PC-9 (cell line): ENCODE results near the gene CYP2R1. TPM values are rescaled to one million over a fixed set of nuclear protein-coding genes. Genes with fewer than 3 reads are reported as not detected.

Experiments
- BruUV-seq: library from RNA; stranded (reverse); fragments of 400-500 nt; replicated peaks from 2 replicates; lab custom pipeline; 2021; lab: Mats Ljungman, UMichigan
- CTCF ChIA-PET: fragments of 300-600 bp; sonication (Branson Sonifier 250); formaldehyde crosslinking; loops from one replicate; lab custom pipeline; 2022; ENCODE audit warnings: antibody characterized with exemption; lab: Charles Lee
- POLR2A ChIA-PET: fragments of 300-600 bp; sonication (Branson Sonifier 250); formaldehyde crosslinking; loops from one replicate; lab custom pipeline; 2022; ENCODE audit warnings: antibody characterized with exemption; ENCODE audit not compliant: unreplicated experiment; lab: Charles Lee
- DNase-seq, 2 experiments: peaks; one replicate each; pipeline versions ENCODE4 v3.0.0 to v3.0.0-alpha.2; 2015 to 2022; ENCODE audit warnings: mixed read lengths in 1 of 2
- H2AFZ ChIP-seq: fragments of 200-600 bp; sonication (generic); 2 replicates; pipeline ENCODE4 v1.8.1; 2017; ENCODE audit warnings: antibody characterized with exemption
- H3F3A ChIP-seq: fragments of 200-600 bp; sonication (generic); 2 replicates; pipeline ENCODE4 v1.8.1; 2017; ENCODE audit warnings: antibody characterized with exemption, mild to moderate bottlenecking, low read depth; ENCODE audit not compliant: insufficient read depth
- H3K27ac ChIP-seq: fragments of 200-600 bp; sonication (generic); 2 replicates; pipeline ENCODE4 v1.6.1; 2016; ENCODE audit warnings: mixed run types
- H3K27me3 ChIP-seq: fragments of 200-600 bp; sonication (generic); 2 replicates; pipeline ENCODE4 v1.6.1; 2016; ENCODE audit warnings: low read depth, mixed run types; ENCODE audit not compliant: insufficient read depth
- H3K36me3 ChIP-seq: fragments of 200-600 bp; sonication (generic); 2 replicates; pipeline ENCODE4 v1.6.1; 2016; ENCODE audit warnings: low read depth, mixed run types
- H3K4me1 ChIP-seq: fragments of 200-600 bp; sonication (generic); replicated peaks from 2 replicates; pipeline ENCODE4 v1.6.1; 2016; ENCODE audit warnings: mixed run types; ENCODE audit not compliant: insufficient read depth
- H3K4me2 ChIP-seq: fragments of 200-600 bp; sonication (generic); 2 replicates; pipeline ENCODE4 v1.6.1; 2017; ENCODE audit warnings: mixed run types
- H3K4me3 ChIP-seq: fragments of 200-600 bp; sonication (generic); 2 replicates; pipeline ENCODE4 v1.6.1; 2016; ENCODE audit warnings: mixed run types
- H3K79me2 ChIP-seq: fragments of 200-600 bp; sonication (generic); 2 replicates; pipeline ENCODE4 v1.6.1; 2017; ENCODE audit warnings: low read depth, mixed run types
- H3K9me2 ChIP-seq: fragments of 200-600 bp; sonication (generic); 2 replicates; pipeline ENCODE4 v1.8.1; 2017; ENCODE audit warnings: mild to moderate bottlenecking; ENCODE audit not compliant: insufficient read depth
- H3K9me3 ChIP-seq: fragments of 200-600 bp; sonication (generic); 2 replicates; pipeline ENCODE4 v1.8.1; 2016; ENCODE audit warnings: low read depth; ENCODE audit not compliant: insufficient read depth
- H4K20me1 ChIP-seq: fragments of 200-600 bp; sonication (generic); 2 replicates; pipeline ENCODE4 v1.8.1; 2017; ENCODE audit not compliant: insufficient read depth
- EZH2 ChIP-seq: fragments of 200-600 bp; sonication (generic); IDR thresholded peaks from 2 replicates; pipeline ENCODE4 v1.8.0; 2017; ENCODE audit warnings: antibody characterized with exemption, low read depth
- intact Hi-C: fragments of 100-400 bp; cut with micrococcal nuclease; formaldehyde crosslinking; loops from one replicate; pipeline ENCODE4 v1.10.0; 2022; ENCODE audit not compliant: unreplicated experiment
- total RNA-seq: library from RNA; stranded (reverse); gene quantifications from 2 replicates; pipeline ENCODE4 v1.2.3, GENCODE V29; 2021
- TF ChIP-seq, protein P1 (sequence below): fragments of 200-600 bp; sonication (generic); conservative IDR thresholded peaks from 2 replicates; pipeline ENCODE4 v1.6.1; 2017; ENCODE audit warnings: mixed run types, antibody characterized with exemption, mild to moderate bottlenecking, moderate library complexity

Gene CYP2R1
- total RNA-seq, 1 experiment from 2014 or later = 7.2 TPM

DNA sequence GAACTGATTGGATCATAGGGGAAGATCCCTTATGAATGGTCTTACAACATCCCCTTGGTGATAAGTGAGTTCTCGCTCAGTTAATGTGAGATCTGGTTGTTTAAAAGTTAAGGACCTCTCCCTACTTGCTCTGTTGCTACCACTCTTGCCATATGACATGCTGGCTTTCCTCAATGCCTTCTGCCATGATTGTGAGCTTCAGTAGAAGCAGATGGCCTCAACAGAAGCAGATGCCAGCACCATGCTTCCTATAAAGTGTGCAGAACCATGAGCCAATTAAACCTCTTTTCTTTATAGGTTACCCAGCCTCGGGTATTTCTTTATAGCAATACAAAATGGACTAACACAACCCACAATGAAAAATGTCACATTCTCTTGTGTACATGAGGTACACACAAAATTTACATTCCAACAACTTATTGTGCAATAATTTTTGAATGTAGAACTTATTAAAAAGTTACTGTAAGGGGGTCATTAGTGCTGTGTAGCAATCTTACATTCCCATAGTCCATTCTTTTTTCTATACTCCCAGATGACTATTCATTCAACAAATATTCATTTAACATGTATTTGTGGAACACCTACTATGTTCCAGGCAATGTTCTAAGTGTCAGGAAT, 10.3 kb downstream of the CYP2R1 start:
- no peak overlapping the region for H3K4me3 ChIP-seq
- POLR2A ChIA-PET = no interaction called here
- CTCF ChIA-PET = no interaction called here

DNA sequence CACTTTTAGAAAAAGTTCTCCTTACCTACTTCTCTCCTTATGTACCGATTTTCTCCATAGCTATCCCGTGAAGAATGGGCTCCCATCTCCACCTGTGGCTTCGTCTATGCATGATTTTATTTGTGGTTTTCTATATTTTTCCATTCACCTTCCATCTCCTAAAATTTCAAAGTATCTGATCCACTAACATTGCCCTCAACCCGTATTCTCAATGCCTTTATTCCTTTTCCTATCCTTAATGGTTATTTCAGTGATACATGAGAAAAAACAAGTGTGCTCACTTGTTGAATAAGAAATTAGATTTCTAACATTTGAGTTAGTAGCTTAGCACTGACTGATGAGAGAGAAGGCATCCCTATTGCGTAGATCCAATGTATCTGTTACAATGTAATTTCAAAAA, 16.9 kb downstream of the CYP2R1 start:
- DNase-seq = no peak
- no peaks in the 10 kb centered on the region for H3K27me3 ChIP-seq
- H3K9me2 ChIP-seq = no peaks in the 10 kb centered on the region
- no peak overlapping the region for H3K4me3 ChIP-seq
- no peaks in the 10 kb centered on the region for H4K20me1 ChIP-seq
- no peak overlapping the region for H2AFZ ChIP-seq
- TF ChIP-seq EZH2 = no peak
- TF ChIP-seq, protein P1, sequence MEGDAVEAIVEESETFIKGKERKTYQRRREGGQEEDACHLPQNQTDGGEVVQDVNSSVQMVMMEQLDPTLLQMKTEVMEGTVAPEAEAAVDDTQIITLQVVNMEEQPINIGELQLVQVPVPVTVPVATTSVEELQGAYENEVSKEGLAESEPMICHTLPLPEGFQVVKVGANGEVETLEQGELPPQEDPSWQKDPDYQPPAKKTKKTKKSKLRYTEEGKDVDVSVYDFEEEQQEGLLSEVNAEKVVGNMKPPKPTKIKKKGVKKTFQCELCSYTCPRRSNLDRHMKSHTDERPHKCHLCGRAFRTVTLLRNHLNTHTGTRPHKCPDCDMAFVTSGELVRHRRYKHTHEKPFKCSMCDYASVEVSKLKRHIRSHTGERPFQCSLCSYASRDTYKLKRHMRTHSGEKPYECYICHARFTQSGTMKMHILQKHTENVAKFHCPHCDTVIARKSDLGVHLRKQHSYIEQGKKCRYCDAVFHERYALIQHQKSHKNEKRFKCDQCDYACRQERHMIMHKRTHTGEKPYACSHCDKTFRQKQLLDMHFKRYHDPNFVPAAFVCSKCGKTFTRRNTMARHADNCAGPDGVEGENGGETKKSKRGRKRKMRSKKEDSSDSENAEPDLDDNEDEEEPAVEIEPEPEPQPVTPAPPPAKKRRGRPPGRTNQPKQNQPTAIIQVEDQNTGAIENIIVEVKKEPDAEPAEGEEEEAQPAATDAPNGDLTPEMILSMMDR = no peak
- CTCF ChIA-PET = no interaction called here
- intact Hi-C loops = no loop called here
- no peak overlapping the region for H3K27ac ChIP-seq
- no peaks in the 10 kb centered on the region for H3K36me3 ChIP-seq
- BruUV-seq = no TSS peak
- no peaks in the 10 kb centered on the region for H3F3A ChIP-seq
- H3K79me2 ChIP-seq = no peaks in the 10 kb centered on the region
- POLR2A ChIA-PET = no interaction called here
- H3K4me1 ChIP-seq = no peaks in the 10 kb centered on the region
- H3K4me2 ChIP-seq = no peak overlapping the region
- H3K9me3 ChIP-seq = no peaks in the 10 kb centered on the region

More for the DNA sequence above, 10.3 kb downstream of the CYP2R1 start:
- intact Hi-C loops = no loop called here
- no peaks in the 10 kb centered on the region for H3K36me3 ChIP-seq
- no peaks in the 10 kb centered on the region for H3K79me2 ChIP-seq
- H3K4me2 ChIP-seq = no peak overlapping the region
- no peaks in the 10 kb centered on the region for H3K9me2 ChIP-seq
- no peaks in the 10 kb centered on the region for H3F3A ChIP-seq
- no peaks in the 10 kb centered on the region for H3K9me3 ChIP-seq
- no peaks in the 10 kb centered on the region for H3K27me3 ChIP-seq
- DNase-seq = no peak
- H3K4me1 ChIP-seq = no peaks in the 10 kb centered on the region
- TF ChIP-seq, protein P1 = no peak
- TF ChIP-seq EZH2 = no peak
- H3K27ac ChIP-seq = no peak overlapping the region
- no peaks in the 10 kb centered on the region for H4K20me1 ChIP-seq
- no peak overlapping the region for H2AFZ ChIP-seq
- BruUV-seq = no TSS peak

DNA sequence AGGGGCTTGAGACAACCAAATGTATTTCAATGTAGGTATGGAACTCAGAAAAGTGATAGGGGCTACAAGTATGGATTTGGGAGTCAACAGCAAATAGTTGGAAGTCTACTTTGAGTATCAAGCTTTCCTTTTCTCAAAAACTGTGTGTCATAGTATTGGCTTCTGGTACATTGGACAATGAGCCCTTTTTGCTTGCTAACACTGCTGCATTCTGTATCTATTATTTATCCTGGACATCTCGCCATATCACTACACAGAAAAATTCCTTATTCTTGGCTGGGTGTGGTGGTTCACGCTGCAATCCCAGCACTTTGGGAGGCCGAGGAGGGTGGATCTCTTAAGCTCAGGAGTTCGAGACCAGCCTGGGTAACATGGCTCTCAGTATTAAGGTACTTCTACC, 18.4 kb downstream of the CYP2R1 start:
- Histone ChIP-seq H3K9me2 (no peaks in the 10 kb centered on the region), H3F3A (no peaks in the 10 kb centered on the region), H2AFZ (no peak overlapping the region), H4K20me1 (no peaks in the 10 kb centered on the region), H3K36me3 (no peaks in the 10 kb centered on the region), H3K4me3 (no peak overlapping the region), H3K27me3 (no peaks in the 10 kb centered on the region), H3K79me2 (no peaks in the 10 kb centered on the region), H3K4me2 (no peak overlapping the region), H3K27ac (no peak overlapping the region), H3K9me3 (no peaks in the 10 kb centered on the region), H3K4me1 (no peaks in the 10 kb centered on the region)
- intact Hi-C loops = no loop called here
- ChIA-PET CTCF (no interaction called here), POLR2A (no interaction called here)
- no peak for TF ChIP-seq EZH2
- TF ChIP-seq, protein P1 = no peak
- BruUV-seq = no TSS peak
- DNase-seq = no peak
